NCI-H187 (cell line): ENCODE measurements around the gene DUOXA2.
"Not testable (repeated sequence)": the region's sequence is repeated elsewhere in the genome, so short reads cannot be mapped to it uniquely, and the experiment has no call there.

Experiments used
- DNase-seq, 2 experiments: peaks; one replicate each; lab custom pipeline; 2025; lab: John Stamatoyannopoulos, UW

DUOXA2 gene

GRCh38 chr15:45117308-45118130 lies 3.4 kb downstream of the DUOXA2 start:
- no peak for DNase-seq

- peak; percentile 54 to 66 for DNase-seq
Observed at GRCh38 chr15:45118131-45118588, 4.0 kb downstream of the DUOXA2 start.

GRCh38 chr15:45118996-45119395 lies 4.9 kb downstream of the DUOXA2 start:
- DNase-seq = no peak

GRCh38 chr15:45120081-45120972 lies 6.2 kb downstream of the DUOXA2 start:
- DNase-seq = no peak

GRCh38 chr15:45121020-45121419 lies 6.9 kb downstream of the DUOXA2 start:
- DNase-seq = no peak

- no peak for DNase-seq
Observed at GRCh38 chr15:45121706-45122417, 7.7 kb downstream of the DUOXA2 start.

- no peak for DNase-seq
Observed at GRCh38 chr15:45122719-45123118, 8.6 kb downstream of the DUOXA2 start.

- DNase-seq = no peak
Observed at GRCh38 chr15:45123397-45123796, 9.3 kb downstream of the DUOXA2 start.

- no peak for DNase-seq
Observed at GRCh38 chr15:45126535-45127158, 12.5 kb downstream of the DUOXA2 start.

- no peak for DNase-seq
Observed at GRCh38 chr15:45128971-45129639, 15.0 kb downstream of the DUOXA2 start.

- DNase-seq = no peak
Observed at GRCh38 chr15:45129651-45130129, 15.6 kb downstream of the DUOXA2 start, which contains the start of the genes DUOX1 and DUOXA1. TSS of gene DUOX1 (plus strand) at chr15:45129994. CDS start at chr15:45131967, 1,973 bp downstream. TSS of gene DUOXA1 (minus strand) at chr15:45129879. CDS start at chr15:45123014, 6,865 bp downstream.

GRCh38 chr15:45130291-45131000 lies 16.3 kb downstream of the DUOXA2 start:
- no peak for DNase-seq

- no peak for DNase-seq
Observed at GRCh38 chr15:45131510-45131909, 17.4 kb downstream of the DUOXA2 start.

GRCh38 chr15:45132844-45133560 lies 18.9 kb downstream of the DUOXA2 start:
- no peak for DNase-seq

GRCh38 chr15:45133561-45133920 lies 19.4 kb downstream of the DUOXA2 start:
- DNase-seq = no peak

- no peak for DNase-seq
Observed at GRCh38 chr15:45134046-45134445, 19.9 kb downstream of the DUOXA2 start.

GRCh38 chr15:45134682-45135604 lies 20.8 kb downstream of the DUOXA2 start:
- DNase-seq = no peak

- not testable (repeated sequence) for DNase-seq
Observed at GRCh38 chr15:45135705-45136377, 21.7 kb downstream of the DUOXA2 start.
